H1 (cell line): ENCODE measurements around the gene HYDIN.
"Not testable (repeated sequence)": the region's sequence is repeated elsewhere in the genome, so short reads cannot be mapped to it uniquely, and the experiment has no call there.

Source experiments
- BCL11A ChIP-seq, 2 experiments: IDR thresholded peaks; one replicate each; pipeline ENCODE4 v1.6.1; 2011; ENCODE audit warnings: low read depth in 2 of 2, low read length in 2 of 2, mild to moderate bottlenecking in 2 of 2
- EP300 ChIP-seq, 2 experiments: IDR thresholded peaks; 1 replicate in 1 of 2; 2 replicates in 1 of 2; pipeline ENCODE4 v1.6.1; 2011 to 2012; ENCODE audit warnings: low read depth in 2 of 2, low read length in 2 of 2, mild to moderate bottlenecking in 2 of 2, borderline replicate concordance in 1 of 2, inconsistent platforms in 1 of 2, moderate library complexity in 1 of 2
- EZH2 ChIP-seq: fragments of 200-600 bp; sonication (generic); IDR thresholded peaks from 2 replicates; pipeline ENCODE4 v1.7.1; 2012; ENCODE audit warnings: low read depth, mild to moderate bottlenecking, moderate library complexity, low read length, inconsistent platforms; ENCODE audit not compliant: severe bottlenecking
- GTF2F1 ChIP-seq: IDR thresholded peaks from 2 replicates; pipeline ENCODE4 v1.6.1; 2012; ENCODE audit warnings: low read depth, low read length, improper control_type of control experiment, borderline replicate concordance
- HDAC2 ChIP-seq, 2 experiments: fragments of 300-600 bp in 1 of 2; sonication (generic) in 1 of 2; IDR thresholded peaks; 2 replicates each; pipeline ENCODE4 v1.6.1; 2011 to 2012; ENCODE audit warnings: low read depth in 2 of 2, low read length in 2 of 2, mild to moderate bottlenecking in 2 of 2, moderate library complexity in 2 of 2, borderline replicate concordance in 1 of 2, inconsistent platforms in 1 of 2
- KDM1A ChIP-seq: fragments of 200-600, 300-600 bp; sonication (generic); IDR thresholded peaks from 2 replicates; pipeline ENCODE4 v1.7.1; 2016; ENCODE audit warnings: mild to moderate bottlenecking, low read length, borderline replicate concordance
- NANOG ChIP-seq: IDR thresholded peaks from 2 replicates; pipeline ENCODE4 v1.6.1; 2011; ENCODE audit warnings: low read length, low read depth, mild to moderate bottlenecking, inconsistent platforms; ENCODE audit not compliant: insufficient read depth, poor library complexity, severe bottlenecking
- POLR2A ChIP-seq, 2 experiments: IDR thresholded peaks; 1 replicate in 1 of 2; 2 replicates in 1 of 2; pipeline ENCODE4 v1.6.1; 2011; ENCODE audit warnings: low read depth in 2 of 2, low read length in 2 of 2, mild to moderate bottlenecking in 2 of 2; ENCODE audit errors: control extremely low read depth in 1 of 2
- POLR2AphosphoS5 ChIP-seq: IDR thresholded peaks from 2 replicates; pipeline ENCODE4 v1.6.1; 2011; ENCODE audit warnings: low read depth, low read length
- RFX5 ChIP-seq: IDR thresholded peaks from 2 replicates; pipeline ENCODE4 v1.6.1; 2011; ENCODE audit warnings: low read depth, low read length, improper control_type of control experiment, borderline replicate concordance
- RNF2 ChIP-seq: fragments of 200-900, 300-1000 bp; sonication (generic); IDR thresholded peaks from 2 replicates; pipeline ENCODE4 v1.7.1; 2016; ENCODE audit warnings: borderline replicate concordance, low read depth, mild to moderate bottlenecking, antibody characterized with exemption, low read length; ENCODE audit not compliant: poor library complexity, severe bottlenecking; ENCODE audit errors: missing control alignments
- SIX5 ChIP-seq: IDR thresholded peaks from 2 replicates; pipeline ENCODE4 v1.6.1; 2011; ENCODE audit warnings: mild to moderate bottlenecking, low read depth, low read length
- SP2 ChIP-seq: IDR thresholded peaks from 2 replicates; pipeline ENCODE4 v1.6.1; 2012; ENCODE audit warnings: mild to moderate bottlenecking, low read length, inconsistent platforms
- TF ChIP-seq, protein P1 (sequence below), 3 experiments: IDR thresholded peaks; 1 replicate in 2 of 3; 2 replicates in 1 of 3; pipeline versions ENCODE4 v1.5.1 to v1.6.1; 2011; ENCODE audit warnings: low read length in 3 of 3, mild to moderate bottlenecking in 3 of 3, inconsistent platforms in 2 of 3, low read depth in 1 of 3, moderate library complexity in 1 of 3; ENCODE audit not compliant: insufficient read depth in 1 of 3; ENCODE audit errors: control extremely low read depth in 1 of 3

DNA sequence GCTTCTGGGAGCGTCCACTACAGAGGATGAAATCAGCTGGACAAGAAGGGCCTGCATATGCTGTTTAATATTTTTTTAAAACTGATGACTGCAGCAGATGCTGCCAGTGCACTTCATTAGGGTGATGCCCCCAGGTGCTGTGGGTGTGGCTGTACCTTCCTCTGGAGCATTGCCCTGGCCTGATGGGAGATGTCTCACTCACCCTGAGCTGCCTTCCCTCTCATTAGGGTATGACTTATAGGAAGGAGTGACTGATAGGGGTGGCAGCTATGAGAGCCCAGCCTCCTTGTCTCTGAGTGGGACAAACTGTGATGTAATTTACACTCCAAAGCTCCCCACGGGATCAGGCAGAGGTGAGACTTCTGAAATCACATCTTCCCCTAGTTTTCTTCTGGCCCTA is 234.7 kb downstream of the HYDIN start:
- TF ChIP-seq, protein P1, sequence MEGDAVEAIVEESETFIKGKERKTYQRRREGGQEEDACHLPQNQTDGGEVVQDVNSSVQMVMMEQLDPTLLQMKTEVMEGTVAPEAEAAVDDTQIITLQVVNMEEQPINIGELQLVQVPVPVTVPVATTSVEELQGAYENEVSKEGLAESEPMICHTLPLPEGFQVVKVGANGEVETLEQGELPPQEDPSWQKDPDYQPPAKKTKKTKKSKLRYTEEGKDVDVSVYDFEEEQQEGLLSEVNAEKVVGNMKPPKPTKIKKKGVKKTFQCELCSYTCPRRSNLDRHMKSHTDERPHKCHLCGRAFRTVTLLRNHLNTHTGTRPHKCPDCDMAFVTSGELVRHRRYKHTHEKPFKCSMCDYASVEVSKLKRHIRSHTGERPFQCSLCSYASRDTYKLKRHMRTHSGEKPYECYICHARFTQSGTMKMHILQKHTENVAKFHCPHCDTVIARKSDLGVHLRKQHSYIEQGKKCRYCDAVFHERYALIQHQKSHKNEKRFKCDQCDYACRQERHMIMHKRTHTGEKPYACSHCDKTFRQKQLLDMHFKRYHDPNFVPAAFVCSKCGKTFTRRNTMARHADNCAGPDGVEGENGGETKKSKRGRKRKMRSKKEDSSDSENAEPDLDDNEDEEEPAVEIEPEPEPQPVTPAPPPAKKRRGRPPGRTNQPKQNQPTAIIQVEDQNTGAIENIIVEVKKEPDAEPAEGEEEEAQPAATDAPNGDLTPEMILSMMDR (IDR thresholded peaks at IDR 0.05; ENCODE audit: control extremely low read depth in 1 of 3, insufficient read depth in 1 of 3, low read depth in 1 of 3, low read length in 3 of 3): not testable (repeated sequence)
- TF ChIP-seq KDM1A; SP2; EP300 (IDR thresholded peaks at IDR 0.05; ENCODE audit: borderline replicate concordance in 1 of 2, low read depth in 2 of 2, low read length in 2 of 2); RFX5; POLR2AphosphoS5; EZH2; POLR2A (IDR thresholded peaks at IDR 0.05; ENCODE audit: control extremely low read depth in 1 of 2, low read depth in 2 of 2, low read length in 2 of 2); BCL11A (IDR thresholded peaks at IDR 0.05; ENCODE audit: low read depth in 2 of 2, low read length in 2 of 2); HDAC2 (IDR thresholded peaks at IDR 0.05; ENCODE audit: borderline replicate concordance in 1 of 2, low read depth in 2 of 2, low read length in 2 of 2); SIX5; RNF2; GTF2F1; NANOG: not testable (repeated sequence)
